Stimulated activated CD8-positive, alpha-beta memory T cell treated with anti-CD3 and anti-CD28 coated beads, Interleukin-15, amount 100 ng/mL, for 24 hours (primary cell): ENCODE results near the gene VAV3.
"Not testable (repeated sequence)": the region's sequence is repeated elsewhere in the genome, so short reads cannot be mapped to it uniquely, and the experiment has no call there.

Experiments used
- DNase-seq: peaks from one replicate; pipeline ENCODE4 v3.0.0-alpha.2; 2020; ENCODE audit warnings: low read depth

The VAV3 gene

GRCh38 chr1:107893350-107893749 lies 71.6 kb downstream of the VAV3 start:
- not testable (repeated sequence) for DNase-seq

GRCh38 chr1:107889524-107889923 lies 75.5 kb downstream of the VAV3 start:
- DNase-seq, result no peak

- no peak for DNase-seq
Observed at GRCh38 chr1:107883562-107883961, 81.4 kb downstream of the VAV3 start.

GRCh38 chr1:107879927-107880326 lies 85.1 kb downstream of the VAV3 start:
- DNase-seq, result no peak

DNA sequence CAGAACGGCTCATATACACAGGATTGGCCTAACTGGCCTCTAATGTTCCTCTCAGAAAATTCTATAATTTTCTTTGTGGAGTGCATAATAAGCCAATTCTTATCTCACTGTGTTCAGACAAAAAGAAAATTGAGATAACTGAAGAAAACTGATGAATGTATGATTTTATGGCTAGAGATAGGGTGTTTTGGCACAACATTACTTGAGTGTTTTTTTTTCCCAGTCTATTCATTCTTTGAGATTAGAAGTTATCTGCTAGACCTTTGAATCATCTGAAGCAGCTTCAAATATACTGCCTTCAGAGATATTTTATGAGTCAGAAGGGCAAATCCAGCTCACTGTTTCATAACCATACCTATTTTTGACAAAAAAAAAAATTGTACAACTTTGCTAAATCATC lies 85.6 kb downstream of the VAV3 start:
- DNase-seq, result no peak

DNA sequence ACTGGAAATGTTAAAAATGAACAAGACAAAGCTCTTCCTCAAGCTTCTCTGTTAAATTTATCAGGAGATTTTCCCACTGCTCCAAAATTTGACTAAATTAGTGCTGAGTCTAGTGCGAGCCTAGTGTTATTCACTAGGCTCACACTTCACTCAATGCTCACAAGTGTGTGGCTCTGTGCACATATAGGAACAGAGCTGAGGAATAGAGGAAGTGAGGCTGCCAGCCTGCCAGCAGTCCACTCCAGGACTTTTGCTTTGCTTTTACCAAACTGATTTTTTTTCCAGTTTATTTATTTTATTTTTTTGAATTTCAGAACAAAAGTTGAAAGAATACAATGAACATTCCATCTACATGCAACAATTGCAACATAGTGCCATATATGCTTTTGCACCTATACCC lies 87.2 kb downstream of the VAV3 start:
- no peak for DNase-seq

DNA sequence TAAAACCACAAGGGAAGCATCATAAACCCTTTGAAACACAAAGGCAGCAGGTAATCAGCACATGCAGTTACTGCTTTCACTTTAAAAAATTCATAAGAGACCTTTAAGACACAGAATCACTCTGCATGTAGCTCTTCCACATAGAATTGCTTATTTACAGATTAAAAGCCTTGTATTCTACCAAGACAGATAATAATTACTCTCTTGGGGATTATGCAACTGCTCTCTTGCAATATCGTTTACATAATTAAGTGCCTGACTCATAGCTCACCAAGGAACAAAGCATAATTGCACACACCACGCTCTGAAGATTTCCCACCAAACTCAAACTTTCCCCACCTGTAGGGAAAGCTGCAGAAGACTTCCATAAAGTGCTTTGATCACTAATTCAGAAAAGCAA lies 87.9 kb downstream of the VAV3 start:
- DNase-seq, result no peak

- no peak for DNase-seq
Observed at GRCh38 chr1:107875689-107876088, 89.3 kb downstream of the VAV3 start.

DNA sequence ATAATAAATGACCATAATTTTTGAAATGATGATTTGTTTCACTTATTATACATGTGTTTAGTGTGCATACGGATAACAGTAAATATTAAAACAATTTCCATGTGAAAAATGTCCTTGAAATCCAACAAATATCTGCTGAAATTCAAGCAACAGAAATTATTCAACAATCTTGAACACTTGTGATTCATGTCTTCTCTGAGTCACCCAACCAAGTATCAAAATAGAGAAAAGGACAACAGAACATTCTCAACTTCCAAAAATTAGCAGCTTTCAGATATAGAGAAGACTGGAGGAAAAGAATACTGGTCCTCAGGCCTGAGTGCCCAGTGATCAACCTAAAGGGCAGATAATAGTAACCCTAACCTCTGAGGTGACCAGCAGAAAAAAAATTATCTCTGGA lies 90.8 kb downstream of the VAV3 start:
- DNase-seq, result no peak

GRCh38 chr1:107871687-107872395 lies 93.1 kb downstream of the VAV3 start:
- DNase-seq, result no peak

GRCh38 chr1:107871259-107871658 lies 93.7 kb downstream of the VAV3 start:
- no peak for DNase-seq

GRCh38 chr1:107870696-107871095 lies 94.3 kb downstream of the VAV3 start:
- no peak for DNase-seq

GRCh38 chr1:107867897-107868296 lies 97.1 kb downstream of the VAV3 start:
- no peak for DNase-seq

DNA sequence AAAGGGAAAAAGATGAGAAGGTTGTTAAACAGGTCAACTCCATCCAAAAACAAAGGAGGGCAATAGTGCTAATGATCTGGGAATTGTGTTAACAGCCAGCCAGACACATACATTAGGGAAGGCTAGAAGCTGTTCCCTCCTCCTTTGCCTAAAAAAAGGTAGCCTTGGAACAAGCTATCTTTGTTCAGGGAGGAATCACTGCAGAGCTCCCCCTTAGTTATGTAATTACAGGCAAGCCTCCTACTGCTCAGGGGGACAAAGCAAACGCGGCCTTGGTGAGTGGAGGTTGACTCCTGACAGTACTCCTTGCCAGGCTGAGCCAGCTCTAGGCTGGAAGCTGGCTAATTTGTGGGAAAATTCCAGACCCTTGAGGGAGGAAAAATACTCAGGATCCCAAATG lies 97.6 kb downstream of the VAV3 start:
- no peak for DNase-seq

DNA sequence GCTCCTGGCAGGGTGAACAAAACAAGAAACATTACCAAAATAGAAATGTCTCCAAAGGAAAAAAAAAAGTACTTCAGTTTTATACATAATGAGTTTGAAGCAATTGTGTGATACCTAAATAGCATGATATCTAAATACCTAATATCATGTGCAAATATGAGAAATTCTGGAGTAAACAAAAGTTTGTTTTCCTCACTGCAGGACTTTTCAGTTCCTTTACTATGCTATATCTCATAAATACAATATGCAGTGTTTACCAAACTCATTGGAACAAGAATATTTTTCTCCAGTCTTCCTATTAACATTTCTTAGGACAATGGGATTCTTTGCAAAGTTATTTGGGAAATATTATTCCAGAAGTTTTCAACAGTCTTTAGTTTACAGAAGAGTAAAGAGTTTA lies 98.1 kb downstream of the VAV3 start:
- DNase-seq, result no peak

DNA sequence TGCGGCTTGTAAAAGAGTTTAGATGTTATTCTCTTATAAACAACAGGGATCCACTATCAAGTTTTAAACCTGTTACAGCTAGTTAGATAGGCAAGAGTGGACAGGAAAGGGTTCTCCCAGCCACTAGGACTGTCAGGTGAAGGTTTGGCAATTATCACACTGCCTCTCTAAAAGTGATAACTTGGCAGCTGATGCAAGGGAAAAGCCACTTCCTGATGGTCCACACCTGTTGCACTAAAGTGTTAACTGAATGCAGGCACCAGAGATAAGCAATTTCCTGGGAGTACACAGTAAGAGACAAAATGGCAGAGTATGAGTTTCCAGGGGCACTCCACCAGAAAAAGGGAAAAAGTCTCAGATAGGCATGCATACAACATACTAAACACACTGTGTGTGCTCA lies 99.4 kb downstream of the VAV3 start:
- no peak for DNase-seq

DNA sequence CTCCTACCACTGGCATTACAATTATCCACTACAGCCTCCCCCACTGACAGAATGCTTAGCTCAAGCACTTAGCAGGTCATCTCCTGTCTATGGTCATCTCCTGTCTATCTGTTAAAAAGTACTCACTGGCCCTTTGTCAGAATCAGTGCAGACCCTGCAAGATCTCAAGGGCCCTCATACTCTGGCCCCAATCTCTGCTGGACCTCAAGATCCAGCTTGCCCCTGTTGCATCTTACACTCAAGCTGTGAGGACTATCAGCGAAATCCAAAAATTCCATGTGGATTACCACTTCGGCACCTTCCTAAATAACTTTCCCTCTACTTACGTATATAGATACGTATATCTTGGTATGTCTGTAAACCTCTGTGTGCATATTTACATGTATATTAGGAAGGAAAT lies 101.6 kb downstream of the VAV3 start:
- DNase-seq, result no peak

DNA sequence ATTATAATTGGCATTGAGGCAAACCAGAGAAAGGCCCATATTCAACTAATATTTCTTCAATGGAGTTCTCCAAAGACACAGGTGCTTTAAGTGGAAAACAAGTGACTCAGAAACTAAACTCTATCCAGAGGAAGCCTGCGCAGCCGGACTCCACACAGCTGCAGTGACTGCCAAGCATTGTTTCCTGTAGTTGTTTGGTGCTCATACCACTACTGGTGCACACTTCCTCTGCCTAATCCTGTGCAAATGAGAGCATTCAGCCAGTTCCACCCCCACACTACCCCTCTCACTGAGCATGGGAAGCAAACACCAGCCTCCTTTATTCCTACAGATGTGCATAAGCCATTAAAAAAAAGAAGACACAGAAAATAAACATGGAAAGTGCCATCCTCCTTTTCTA lies 102.9 kb downstream of the VAV3 start:
- no peak for DNase-seq

GRCh38 chr1:107858323-107858722 lies 106.7 kb downstream of the VAV3 start:
- DNase-seq, result no peak

GRCh38 chr1:107851418-107851817 lies 113.6 kb downstream of the VAV3 start:
- DNase-seq, result no peak

- not testable (repeated sequence) for DNase-seq
Observed at GRCh38 chr1:107844541-107845194, 120.3 kb downstream of the VAV3 start.

- DNase-seq, result no peak
Observed at GRCh38 chr1:107843989-107844388, 121.0 kb downstream of the VAV3 start.

DNA sequence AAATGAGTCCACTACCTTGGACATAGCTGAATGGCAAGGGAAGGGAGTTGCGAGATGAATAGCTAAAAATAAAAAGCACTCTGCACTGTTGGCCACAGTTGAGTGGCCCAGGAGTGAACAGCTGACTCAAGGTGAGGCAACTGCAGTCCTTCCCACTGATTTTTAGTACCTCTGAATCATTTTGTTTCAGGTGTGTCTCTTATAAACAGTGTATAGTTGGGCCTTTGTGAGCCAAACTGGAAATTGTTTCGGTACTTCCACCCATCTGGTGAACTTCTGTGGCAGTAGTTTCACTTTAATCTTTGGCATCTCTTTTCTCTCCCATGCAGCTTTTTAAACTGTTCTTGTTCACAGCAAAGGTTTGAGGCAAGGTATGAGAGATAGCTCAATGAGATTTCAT lies 122.7 kb downstream of the VAV3 start:
- DNase-seq, result no peak

DNA sequence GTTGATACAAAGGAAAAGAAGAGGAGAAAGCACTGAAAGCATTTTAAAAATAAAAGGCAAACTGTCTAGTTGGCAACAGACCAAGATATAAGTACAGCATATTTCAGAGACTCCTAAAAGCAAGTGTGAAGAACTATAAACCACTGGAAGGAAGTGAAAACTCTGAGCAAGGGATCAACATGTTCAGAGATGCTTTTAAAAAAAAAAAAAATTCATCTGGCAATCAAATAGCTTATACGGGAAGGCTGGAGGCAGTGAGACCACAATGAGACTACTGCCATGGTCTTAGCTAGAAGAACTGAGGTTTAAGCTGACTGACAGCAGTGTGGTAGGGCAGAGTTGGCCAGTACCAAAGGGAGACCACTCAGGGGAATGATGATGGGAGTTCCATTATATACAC lies 124.3 kb downstream of the VAV3 start:
- DNase-seq, result no peak
